ENCODE results near the gene ASCL2. TPM values are rescaled to one million over a fixed set of nuclear protein-coding genes. Genes with fewer than 3 reads are reported as not detected.

ASCL2 gene
- total RNA-seq, 3 donors from 2014 or later (not counting 1 experiment from before 2014, with no cell fraction given): 10.8 to 16.8 (median 16.0) TPM

DNA sequence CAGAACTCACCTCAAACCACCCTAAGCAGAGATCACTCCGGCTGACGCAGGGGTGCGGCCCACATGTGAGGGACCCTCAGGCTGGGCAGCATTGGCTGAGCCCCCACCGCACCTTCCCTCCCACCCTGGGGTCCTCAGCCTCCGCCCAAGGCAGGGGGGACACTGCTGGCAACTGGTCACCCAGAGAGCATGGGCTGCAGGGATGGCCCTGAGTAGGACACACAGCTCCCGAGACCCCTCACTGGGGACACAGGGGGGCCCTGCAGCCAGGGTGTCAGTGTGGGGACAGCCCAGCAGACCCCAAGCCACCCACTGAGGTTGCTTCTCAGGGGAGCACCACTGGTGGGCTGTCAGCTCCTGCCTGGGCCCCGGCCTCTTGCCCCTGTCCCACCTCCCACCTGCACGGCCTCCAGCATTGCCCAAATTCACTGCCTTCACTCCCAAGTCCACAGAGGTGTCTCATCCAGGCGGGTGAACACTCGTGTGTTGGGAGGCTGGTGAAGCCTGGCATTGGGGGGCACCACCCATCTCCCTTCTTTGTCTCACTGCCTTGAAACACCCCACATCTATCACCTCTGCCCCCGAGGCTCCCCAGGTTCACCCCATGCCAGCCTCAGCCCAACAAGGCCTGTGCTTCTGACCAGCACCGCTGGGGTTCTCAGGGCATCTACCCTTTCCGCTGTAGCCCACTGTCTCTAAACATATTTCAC, 26.7 kb upstream of the ASCL2 start:
- H3K27me3 ChIP-seq (ENCODE audit: control insufficient read depth, insufficient read depth, low read length): no peaks in the 10 kb centered on the region
- H3K36me3 ChIP-seq (ENCODE audit: control insufficient read depth, insufficient read depth, low read length): peaks cover 33% of the 10 kb centered on the region
- no peak overlapping the region for H3K4me3 ChIP-seq (ENCODE audit: low read length)
- Mint-ChIP-seq H3K27me3 (ENCODE audit: low read depth in 2 of 2) (no peaks in the 10 kb centered on the region), H3K36me3 (no peaks in the 10 kb centered on the region), H3K9me3 (no peaks in the 10 kb centered on the region), H3K4me3 (peak overlapping the region; percentile 43), H3K27ac (peak overlapping the region; percentile 87 to 94), H3K4me1 (peaks cover 31 to 78% of the 10 kb centered on the region in 2 donors)
- H3K27ac ChIP-seq (ENCODE audit: low read length): no peak overlapping the region
- no peaks in the 10 kb centered on the region for H3K9me3 ChIP-seq (ENCODE audit: control insufficient read depth, insufficient read depth, low read length)
- intact Hi-C loops (cut with micrococcal nuclease): no loop called here
- peak in 1 of 2 donors; percentile 15 for DNase-seq
- WGBS (ENCODE audit: insufficient coverage): 88% methylated on average over 13 of the region's 13 CpGs
- no peak for ATAC-seq
- TF ChIP-seq CTCF (IDR thresholded peaks at IDR 0.05): no peak
- peaks cover 82% of the 10 kb centered on the region for H3K4me1 ChIP-seq (ENCODE audit: control insufficient read depth, insufficient read depth, low read length)

GRCh38 chr11:2295971-2296912, 25.9 kb upstream of the ASCL2 start:
- no peaks in the 10 kb centered on the region for H3K27me3 Mint-ChIP-seq (ENCODE audit: low read depth in 2 of 2)
- Histone ChIP-seq H3K9me3 (ENCODE audit: control insufficient read depth, insufficient read depth, low read length) (no peaks in the 10 kb centered on the region), H3K4me1 (ENCODE audit: control insufficient read depth, insufficient read depth, low read length) (peaks cover 76% of the 10 kb centered on the region), H3K27me3 (ENCODE audit: control insufficient read depth, insufficient read depth, low read length) (no peaks in the 10 kb centered on the region), H3K27ac (ENCODE audit: low read length) (no peak overlapping the region), H3K36me3 (ENCODE audit: control insufficient read depth, insufficient read depth, low read length) (peaks cover 33% of the 10 kb centered on the region), H3K4me3 (ENCODE audit: low read length) (no peak overlapping the region)
- WGBS (ENCODE audit: insufficient coverage): 84% methylated on average over 16 of the region's 17 CpGs
- H3K4me1 Mint-ChIP-seq: peaks cover 31 to 73% of the 10 kb centered on the region in 2 donors
- intact Hi-C loops (cut with micrococcal nuclease): no loop called here
- no peak for TF ChIP-seq CTCF (IDR thresholded peaks at IDR 0.05)
- ATAC-seq (no peak), DNase-seq (peak in 1 of 2 donors; percentile 9)
- H3K36me3 Mint-ChIP-seq: no peaks in the 10 kb centered on the region
- H3K9me3 Mint-ChIP-seq: no peaks in the 10 kb centered on the region
- H3K4me3 Mint-ChIP-seq: no peak overlapping the region
- peak overlapping the region; percentile 46 to 94 for H3K27ac Mint-ChIP-seq

DNA sequence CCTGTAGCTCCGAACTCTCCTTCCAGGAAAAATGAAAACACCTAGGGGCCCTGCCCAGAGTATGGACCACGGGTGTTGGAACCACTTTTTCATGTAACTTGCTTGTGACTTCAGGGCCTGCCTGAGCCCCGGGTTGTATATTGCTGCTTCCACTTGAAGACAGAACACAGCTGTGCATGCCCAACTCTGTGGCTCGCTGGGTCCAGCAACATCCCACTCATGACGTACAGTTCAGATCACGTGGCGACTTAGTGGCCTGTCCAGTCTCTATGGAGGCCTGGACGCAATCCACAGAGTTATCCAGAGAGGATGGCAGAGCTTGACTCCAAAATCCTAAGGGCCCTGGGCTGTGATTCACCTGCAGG, 24.5 kb upstream of the ASCL2 start:
- peaks cover 34 to 71% of the 10 kb centered on the region in 2 donors for H3K4me1 Mint-ChIP-seq
- H3K27me3 ChIP-seq (ENCODE audit: control insufficient read depth, insufficient read depth, low read length): no peaks in the 10 kb centered on the region
- no peaks in the 10 kb centered on the region for H3K36me3 Mint-ChIP-seq
- peaks cover 33% of the 10 kb centered on the region for H3K36me3 ChIP-seq (ENCODE audit: control insufficient read depth, insufficient read depth, low read length)
- TF ChIP-seq CTCF (IDR thresholded peaks at IDR 0.05): no peak
- WGBS (ENCODE audit: insufficient coverage): 86% methylated on average over 8 of the region's 8 CpGs
- no peaks in the 10 kb centered on the region for H3K9me3 Mint-ChIP-seq
- H3K9me3 ChIP-seq (ENCODE audit: control insufficient read depth, insufficient read depth, low read length): no peaks in the 10 kb centered on the region
- no peak overlapping the region for H3K4me3 ChIP-seq (ENCODE audit: low read length)
- ATAC-seq (no peak), DNase-seq (no peak)
- intact Hi-C loops (cut with micrococcal nuclease): no loop called here
- H3K27ac ChIP-seq (ENCODE audit: low read length): peak overlapping the region; percentile 5
- H3K27me3 Mint-ChIP-seq (ENCODE audit: low read depth in 2 of 2): no peaks in the 10 kb centered on the region
- H3K27ac Mint-ChIP-seq: peak overlapping the region; percentile 62 to 83
- peaks cover 65% of the 10 kb centered on the region for H3K4me1 ChIP-seq (ENCODE audit: control insufficient read depth, insufficient read depth, low read length)
- H3K4me3 Mint-ChIP-seq: no peak overlapping the region

Measured in natural killer cell (primary cell).